Spleen (tissue), 7 donors: ENCODE data around the gene GALNT13.

ENCODE experiments used
- CTCF ChIP-seq, 11 experiments: fragments of 200-600 bp in 7 of 11; fragments of 450-650 bp in 4 of 11; sonication (generic) in 4 of 11; IDR thresholded peaks in 8 of 11; conservative IDR thresholded peaks in 3 of 11; 1 replicate in 7 of 11; 2 replicates in 4 of 11; pipeline versions ENCODE4 v1.4.0 to v1.8.0; 2016 to 2021; ENCODE audit warnings: antibody characterized with exemption in 11 of 11, inconsistent platforms in 4 of 11, mild to moderate bottlenecking in 1 of 11
- POLR2A ChIP-seq, 3 donors: fragments of 450-650 bp; IDR thresholded peaks; one replicate each; pipeline ENCODE4 v1.5.1; 2017; ENCODE audit warnings: antibody characterized with exemption in 3 of 3, mild to moderate bottlenecking in 1 of 3
- donor health status: DM: no; HTN: no; CAD: no; lungs with moderate emphysema.
- donor health status: DM: no; HTN: no; CAD: no.
- donor health status: DM: no; HTN: no; CAD: no.

- no peak for TF ChIP-seq CTCF (IDR thresholded peaks at IDR 0.05 in 8 of 11, conservative IDR thresholded peaks at IDR 0.05 in 3 of 11)
- no peak for TF ChIP-seq POLR2A (IDR thresholded peaks at IDR 0.05)
Observed at GRCh38 chr2:154368153-154368552, 496.4 kb downstream of the GALNT13 start.
